HG03064 (cell line): ENCODE measurements around the gene ZNF521.

Experiments used
- ATAC-seq: cut with Tn5 transposase; IDR thresholded peaks from one replicate; pipeline ENCODE4 v1.9.1; 2021; ENCODE audit warnings: low read depth; ENCODE audit not compliant: unreplicated experiment

Gene ZNF521

DNA sequence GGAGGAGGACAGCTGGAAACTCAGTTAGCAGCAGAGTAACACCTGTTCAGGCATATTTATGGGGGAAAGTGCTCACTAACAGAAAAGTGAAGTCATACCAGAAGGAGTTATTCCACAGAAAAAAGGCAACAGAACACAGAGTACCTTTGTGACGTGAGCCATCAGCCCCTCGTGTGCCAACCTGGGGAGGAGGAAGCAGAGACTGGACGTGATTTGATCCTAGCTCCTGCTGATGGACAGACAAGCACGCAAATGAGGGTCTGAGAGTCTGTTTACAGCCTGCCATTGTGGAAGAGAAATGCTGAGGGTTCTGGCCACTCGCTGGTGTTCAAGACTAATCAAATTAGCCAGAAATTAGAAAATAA, 120.7 kb downstream of the ZNF521 start:
- ATAC-seq = no peak

DNA sequence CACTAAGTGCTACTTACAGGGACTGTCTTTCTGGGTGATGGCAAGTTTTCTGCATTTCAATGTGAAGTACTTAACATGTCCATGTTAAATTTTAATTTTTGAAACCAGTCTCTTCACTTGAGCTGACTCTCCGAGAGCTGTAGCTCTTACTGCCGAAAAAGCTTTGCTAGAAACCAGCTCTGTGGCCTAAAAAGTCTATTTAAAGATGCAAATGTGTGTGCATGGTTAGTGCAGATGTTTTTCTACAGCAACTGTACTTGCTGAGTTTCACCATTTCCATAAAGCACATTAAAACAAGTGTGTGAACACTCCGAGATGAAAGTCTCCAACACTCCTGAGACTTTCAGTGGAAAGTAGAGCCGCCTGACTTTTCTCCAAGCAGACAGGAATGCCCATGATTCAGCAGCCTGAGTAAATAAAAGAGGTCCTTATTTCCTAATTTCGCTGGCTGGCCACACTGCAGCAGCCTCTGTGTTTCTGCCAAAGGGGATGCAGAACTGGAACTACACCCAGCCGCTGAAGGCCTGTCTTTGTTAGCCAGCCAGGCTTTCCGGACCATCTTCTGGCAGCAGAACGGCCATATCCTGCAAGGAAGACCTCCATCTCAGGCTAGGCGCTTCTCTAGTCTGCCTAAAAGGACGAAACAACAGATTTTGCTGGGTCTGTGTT, 121.2 kb downstream of the ZNF521 start:
- no peak for ATAC-seq

- no peak for ATAC-seq
Observed at GRCh38 chr18:25229920-25230319, 122.0 kb downstream of the ZNF521 start.

DNA sequence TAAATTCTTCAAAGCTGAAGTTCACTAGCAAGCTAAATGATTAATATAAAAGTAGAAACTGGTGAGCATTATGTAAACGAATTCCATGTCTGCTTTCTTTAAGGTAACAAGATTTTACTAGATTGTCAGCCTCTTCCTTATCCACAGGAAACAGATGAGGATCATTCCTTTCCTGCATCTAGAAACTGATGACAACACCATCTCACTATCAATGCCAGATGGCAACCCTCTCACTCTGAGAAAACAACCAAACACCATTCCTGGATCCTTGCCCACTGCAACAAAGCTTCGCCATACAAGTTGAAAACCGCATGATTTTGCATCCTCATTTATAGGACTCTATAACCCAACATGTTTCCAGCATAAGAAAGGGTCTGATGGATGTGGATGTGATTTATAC, 122.9 kb downstream of the ZNF521 start:
- ATAC-seq = no peak

GRCh38 chr18:25228410-25228809, 123.6 kb downstream of the ZNF521 start:
- no peak for ATAC-seq

DNA sequence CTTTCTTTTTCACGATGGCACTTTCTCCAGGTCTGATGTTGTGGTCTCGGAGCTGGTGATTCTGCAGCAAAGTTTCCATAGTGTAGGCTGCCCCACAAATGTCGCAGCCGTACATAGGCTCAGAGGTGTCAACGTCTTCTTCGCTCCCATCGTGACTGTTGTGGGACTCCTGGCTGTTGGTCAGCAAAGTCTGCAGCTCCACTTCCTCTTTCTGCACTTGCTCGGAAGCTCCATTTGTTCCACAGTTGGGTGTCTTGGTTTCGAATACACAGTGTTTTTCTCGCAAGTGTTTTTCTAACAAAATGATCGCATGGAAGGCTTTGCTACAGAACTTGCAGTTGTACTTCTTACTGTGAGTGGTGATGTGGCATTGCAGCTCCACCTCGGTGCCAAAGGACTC, 126.8 kb downstream of the ZNF521 start:
- no peak for ATAC-seq

DNA sequence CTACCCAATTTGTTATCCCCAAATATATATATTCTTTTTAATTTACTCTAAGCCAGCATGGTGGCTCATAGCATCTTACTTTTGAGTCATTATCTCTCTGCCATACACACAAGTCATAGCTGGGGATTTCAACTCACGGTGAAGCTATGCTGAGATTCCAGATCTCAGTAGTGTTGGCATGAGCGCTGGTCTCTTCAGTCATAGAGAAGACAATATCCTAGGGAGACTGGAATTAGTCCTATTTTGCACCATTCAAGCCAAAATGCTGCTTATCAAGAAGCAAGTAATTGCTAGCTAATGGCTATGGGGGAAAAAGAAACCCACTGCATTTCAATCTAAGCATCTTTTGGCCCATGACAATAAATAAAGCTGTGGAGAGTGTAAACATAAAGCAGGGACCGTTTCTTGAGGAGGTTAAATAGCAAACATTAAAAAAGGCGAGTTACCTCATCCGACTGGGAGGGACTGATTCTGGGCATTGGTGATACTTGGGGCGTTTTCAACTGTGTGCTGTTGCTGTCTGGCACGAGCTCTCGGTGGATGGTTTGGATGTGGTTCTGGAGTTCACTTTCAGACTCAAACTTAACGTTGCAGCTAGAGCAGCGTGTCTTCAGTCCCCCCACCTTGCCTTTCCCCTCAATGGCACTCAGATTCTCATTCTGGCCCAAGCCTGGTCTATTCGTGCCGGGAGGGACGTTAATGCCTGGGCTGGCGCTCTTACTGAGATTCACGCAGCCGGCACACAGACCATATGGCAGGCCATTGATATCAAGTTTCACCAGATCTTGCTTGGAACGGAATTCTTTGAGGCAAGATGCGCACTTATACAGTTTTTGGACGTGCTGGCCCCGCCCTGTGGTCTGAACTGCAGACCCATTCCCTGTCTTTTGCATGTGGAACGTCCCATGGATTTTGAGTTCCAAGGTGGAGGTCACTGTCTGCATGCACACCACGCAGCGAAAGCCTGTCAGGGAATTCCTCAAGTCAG, 127.8 kb downstream of the ZNF521 start:
- no peak for ATAC-seq

GRCh38 chr18:25223211-25223610, 128.8 kb downstream of the ZNF521 start:
- ATAC-seq = no peak

GRCh38 chr18:25222648-25223047, 129.3 kb downstream of the ZNF521 start:
- ATAC-seq = no peak

GRCh38 chr18:25210622-25211021, 141.3 kb downstream of the ZNF521 start:
- no peak for ATAC-seq

DNA sequence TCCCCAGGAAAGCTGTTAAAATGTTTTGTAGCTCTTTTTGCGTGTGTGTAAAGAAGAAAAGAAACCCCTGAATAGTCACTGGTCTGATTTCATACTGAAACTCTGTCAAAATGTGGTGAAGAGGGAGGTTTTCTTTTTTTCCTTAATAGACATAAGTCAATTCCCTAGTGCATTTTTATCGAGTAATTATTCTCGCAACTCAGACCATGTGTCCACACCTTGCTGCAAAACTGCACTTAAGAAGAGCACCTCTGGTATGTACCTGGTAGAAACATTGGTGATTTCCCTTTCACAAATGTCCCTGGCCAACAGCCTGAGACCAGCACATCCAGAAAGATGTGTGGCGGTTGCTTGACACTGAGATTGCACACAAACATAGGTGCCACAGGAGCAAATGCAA, 159.9 kb downstream of the ZNF521 start:
- ATAC-seq = no peak

- peak; percentile 86 for ATAC-seq
Observed at GRCh38 chr18:25190472-25190871, 161.5 kb downstream of the ZNF521 start.

DNA sequence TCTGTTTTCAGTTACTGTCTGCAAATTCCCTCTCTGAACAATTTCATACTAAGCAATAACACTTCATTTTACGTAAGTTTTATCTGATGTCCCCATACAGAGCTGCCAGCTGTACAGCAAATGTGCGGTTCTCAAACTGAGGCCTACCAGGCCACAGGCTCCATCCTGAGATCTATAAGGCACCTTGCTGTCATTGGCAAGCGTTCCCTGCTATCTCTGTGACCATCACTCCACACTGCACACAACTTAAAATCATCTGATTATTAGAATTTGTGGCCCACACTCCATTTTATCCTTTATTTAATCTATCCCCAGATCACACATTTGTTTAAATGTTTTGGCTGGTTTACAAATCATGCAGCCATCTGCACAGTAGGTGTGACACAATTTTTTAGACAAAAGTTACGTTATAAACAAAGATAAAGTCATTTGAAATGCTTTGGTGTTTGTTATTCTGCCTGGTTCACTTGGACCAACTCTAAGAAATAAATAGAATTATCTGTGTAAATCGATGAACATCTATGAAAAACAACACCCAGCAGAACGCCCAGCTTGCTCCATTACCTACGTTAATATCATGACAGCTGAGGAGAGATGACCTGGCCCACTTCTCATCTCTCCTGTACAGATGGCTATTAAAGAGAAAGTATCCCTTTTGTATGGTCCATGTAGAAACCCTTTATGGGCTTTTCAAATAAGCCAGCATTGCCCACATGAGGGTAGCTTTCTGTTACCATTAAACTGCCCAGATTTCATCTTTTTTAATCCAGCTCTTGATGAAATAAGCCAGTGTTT, 162.4 kb downstream of the ZNF521 start:
- ATAC-seq = no peak

- ATAC-seq = no peak
Observed at GRCh38 chr18:25187521-25188192, 164.3 kb downstream of the ZNF521 start.

- ATAC-seq = no peak
Observed at GRCh38 chr18:25186871-25187270, 165.1 kb downstream of the ZNF521 start.

DNA sequence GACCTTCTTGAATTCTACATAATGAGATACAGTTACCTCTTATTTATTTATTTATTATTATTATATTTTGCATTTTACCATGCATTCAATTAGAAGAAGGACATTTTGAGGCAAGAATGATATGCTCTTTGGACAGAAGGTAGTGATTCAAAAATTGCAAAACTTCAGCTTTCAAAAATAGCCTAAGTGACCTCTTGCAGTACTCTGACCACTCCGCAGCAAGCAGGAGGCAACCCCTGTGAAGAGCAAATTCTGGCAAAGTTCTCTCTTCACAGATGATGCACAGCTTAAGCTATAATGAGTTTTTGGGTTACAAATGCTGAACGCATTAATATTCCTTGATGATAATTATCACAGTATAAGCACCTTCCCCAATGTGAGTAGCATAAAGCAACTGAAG, 170.0 kb downstream of the ZNF521 start:
- ATAC-seq = no peak

GRCh38 chr18:25181581-25181980, 170.4 kb downstream of the ZNF521 start:
- no peak for ATAC-seq

GRCh38 chr18:25180973-25181548, 170.9 kb downstream of the ZNF521 start:
- ATAC-seq = no peak

DNA sequence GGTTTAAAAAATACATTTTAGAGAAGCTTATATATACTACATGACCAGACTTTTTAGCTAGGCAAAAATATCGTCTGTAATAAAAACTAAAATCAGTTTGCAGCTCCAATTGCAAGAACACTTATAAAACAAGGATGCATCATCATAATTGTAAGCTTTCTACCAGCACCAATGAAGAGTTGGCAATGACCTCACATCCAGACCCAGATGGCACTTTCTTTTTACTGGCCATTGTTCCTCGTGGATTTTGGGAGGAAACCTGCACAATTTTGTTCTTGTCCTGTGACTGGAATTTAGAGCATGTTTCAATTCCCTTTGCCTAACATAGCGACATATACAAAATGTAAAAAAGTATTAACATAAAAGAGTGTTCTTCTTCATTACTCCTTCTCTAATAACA, 174.3 kb downstream of the ZNF521 start:
- no peak for ATAC-seq

DNA sequence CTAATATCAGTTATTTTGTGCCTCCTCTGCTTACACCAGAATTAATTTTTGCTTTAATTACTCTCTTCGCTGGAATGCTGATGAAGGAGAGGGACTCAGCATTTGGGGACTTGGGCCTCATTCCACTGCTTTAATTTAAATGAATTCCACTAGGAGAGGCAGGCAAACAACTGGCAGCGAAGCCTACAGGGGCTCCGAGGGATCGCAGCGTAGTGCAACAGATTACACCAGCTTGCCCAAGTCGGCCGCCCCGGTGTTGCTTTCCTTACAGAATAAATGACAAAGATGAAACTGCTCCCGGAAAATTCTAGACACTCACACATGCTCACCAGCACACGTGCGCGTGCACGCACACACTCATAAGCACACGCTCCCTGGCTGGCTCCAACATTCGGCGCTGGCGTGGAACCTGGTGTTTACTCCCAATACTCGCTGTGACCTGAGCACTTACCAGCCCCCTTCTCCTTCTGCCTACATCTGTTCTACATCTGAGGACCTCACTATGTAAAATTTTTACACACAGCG, 175.4 kb downstream of the ZNF521 start:
- ATAC-seq = no peak
